Measurements from ENCODE around the gene TP53I3.
"Not testable (repeated sequence)": the region's sequence is repeated elsewhere in the genome, so short reads cannot be mapped to it uniquely, and the experiment has no call there.

TP53I3 gene

DNA sequence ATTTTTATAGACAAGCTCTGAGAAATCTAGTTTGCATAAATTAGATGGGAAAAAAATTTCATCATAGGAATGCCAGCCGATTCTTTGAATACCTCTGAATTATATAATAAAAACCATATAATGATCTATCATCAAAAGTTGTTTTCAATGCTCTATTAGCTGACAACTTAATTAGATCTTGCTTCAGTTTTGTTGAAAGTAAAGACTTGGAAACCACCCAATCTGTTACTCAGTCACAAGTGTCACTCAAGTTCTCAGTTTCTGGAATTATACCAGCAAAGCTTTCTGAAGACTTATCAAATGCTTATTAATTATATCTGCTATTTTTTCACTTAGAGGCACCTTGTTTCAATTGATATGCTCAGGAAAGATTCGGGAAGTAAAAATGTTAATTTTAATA lies 17.4 kb upstream of the TP53I3 start:
- no peak for DNase-seq

DNA sequence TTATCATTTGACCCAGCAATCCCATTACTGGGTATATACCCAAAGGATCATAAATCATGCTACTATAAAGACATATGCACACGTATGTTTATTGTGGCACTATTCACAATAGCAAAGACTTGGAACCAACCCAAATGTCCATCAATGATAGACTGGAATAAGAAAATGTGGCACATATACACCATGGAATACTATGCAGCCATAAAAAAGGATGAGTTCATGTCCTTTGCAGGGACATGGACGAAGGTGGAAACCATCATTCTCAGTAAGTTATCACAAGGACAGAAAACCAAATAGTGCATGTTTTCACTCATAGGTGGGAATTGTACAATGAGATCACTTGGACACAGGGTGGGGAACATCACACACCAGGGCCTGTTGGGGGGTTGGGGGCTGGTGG lies 16.1 kb upstream of the TP53I3 start:
- DNase-seq: not testable (repeated sequence)

DNA sequence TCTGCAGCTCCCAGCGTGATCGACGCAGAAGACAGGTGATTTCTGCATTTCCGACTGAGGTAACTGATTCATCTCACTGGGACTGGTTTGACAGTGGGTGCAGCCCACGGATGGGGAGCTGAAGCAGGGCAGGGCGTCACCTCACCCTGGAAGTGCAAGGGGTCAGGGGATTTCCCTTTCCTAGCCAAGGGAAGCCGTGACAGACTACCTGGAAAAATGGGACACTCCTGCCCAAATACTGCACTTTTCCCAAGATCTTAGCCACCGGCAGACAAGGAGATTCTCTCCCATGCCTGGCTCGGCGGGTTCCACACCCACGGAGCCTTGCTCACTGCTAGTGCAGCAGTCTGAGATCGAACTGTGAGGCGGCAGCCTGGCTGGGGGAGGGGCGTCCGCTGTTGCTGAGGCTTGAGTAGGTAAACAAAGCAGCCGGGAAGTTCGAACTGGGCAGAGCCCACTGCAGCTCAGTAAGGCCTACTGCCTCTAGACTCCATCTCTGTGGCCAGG lies 10.6 kb upstream of the TP53I3 start:
- not testable (repeated sequence) for DNase-seq

DNA sequence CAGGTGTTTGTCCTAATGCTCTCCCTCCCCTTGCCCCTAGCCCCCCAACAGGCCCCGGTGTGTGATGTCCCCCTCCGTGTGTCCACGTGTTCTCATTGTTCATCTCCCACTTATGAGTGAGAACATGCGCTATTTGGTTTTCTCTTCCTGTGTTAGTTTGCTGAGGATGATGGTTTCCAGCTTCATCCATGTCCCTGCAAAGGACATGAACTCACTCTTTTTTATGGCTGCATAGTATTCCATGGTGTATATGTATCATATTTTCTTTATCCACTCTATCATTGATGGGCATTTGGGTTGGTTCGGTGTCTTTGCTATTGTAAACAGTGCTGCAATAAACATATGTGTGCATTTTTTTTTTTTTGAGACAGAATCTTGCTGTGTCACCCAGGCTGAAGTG lies 8.6 kb upstream of the TP53I3 start:
- DNase-seq: not testable (repeated sequence)

DNA sequence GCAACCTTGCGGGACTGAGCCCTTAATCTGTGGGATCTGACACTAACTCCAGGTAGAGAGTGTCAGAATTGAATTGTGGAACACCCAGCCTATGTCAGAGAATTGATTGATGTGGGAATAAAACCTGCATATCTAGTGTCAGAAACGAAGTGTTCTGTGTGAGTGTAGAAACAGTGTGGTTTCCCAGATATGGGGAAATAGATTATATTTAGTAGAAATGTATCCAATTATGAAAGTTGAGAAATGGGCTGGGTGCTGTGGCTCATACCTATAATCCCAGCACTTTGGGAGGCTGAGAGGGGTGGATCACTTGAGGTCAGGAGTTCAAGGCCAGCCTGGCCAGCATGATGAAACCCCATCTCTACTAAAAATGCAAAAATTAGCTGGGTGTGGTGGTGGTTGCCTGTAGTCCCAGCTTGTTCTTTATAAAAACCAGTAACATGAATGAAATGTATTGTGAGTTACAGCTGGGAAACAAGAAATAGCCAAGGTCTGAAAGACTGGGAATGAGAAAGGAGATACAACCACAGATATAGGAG lies 4.3 kb upstream of the TP53I3 start:
- DNase-seq: no peak

DNA sequence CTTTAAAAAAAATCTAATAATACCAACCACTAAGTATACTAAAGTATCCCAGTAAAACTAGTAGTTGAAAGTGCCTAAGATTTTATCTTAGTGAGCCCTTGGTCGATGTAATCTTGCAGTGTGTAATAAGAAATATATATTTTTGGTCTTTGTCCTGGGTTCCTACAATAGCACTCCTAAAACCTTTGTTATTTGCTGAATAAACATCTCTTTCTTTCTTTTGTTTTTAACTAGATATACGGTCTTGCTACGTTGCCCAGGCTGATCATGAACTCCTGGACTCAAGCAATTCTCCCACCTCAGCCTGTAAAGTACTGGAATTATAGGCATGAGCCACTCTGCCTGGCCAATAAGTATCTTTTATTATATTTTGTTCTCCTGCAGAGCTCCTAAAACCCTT lies 2.4 kb upstream of the TP53I3 start:
- no peak for DNase-seq

DNA sequence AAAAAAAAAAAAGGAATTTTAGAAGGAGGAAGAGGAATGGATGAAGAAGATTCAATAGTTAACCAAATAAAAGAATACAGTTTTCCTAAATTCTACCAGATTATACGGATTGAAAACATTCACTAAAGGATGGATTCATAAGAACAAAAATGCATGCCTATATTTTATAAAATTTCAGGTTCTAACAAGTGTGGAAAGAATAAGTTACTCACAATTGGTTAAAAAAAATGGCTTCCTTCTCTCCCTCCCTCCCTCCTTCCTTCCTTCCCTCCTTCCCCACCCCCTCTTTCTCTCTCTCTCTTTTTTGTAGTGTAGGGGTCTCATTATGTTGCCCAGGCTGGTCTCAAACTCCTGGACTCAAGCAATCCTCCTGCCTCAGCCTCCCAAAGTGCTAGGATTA lies 1.6 kb upstream of the TP53I3 start:
- DNase-seq: no peak

DNA sequence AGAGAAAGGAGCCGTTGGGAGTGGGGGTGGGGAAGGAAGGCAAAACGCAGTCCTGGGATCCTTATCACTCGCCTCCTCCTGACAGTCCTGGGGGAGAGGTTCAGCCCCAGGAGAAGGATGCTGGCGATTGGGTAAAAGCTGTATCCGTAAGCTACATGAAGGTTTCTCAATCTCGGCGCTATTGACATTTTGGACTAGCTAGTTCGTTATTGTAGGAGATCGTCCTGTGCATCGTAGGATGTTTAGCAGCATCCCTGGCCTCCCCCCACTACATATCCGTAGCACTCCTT lies 511 bp upstream of the TP53I3 start:
- DNase-seq: no peak

DNA sequence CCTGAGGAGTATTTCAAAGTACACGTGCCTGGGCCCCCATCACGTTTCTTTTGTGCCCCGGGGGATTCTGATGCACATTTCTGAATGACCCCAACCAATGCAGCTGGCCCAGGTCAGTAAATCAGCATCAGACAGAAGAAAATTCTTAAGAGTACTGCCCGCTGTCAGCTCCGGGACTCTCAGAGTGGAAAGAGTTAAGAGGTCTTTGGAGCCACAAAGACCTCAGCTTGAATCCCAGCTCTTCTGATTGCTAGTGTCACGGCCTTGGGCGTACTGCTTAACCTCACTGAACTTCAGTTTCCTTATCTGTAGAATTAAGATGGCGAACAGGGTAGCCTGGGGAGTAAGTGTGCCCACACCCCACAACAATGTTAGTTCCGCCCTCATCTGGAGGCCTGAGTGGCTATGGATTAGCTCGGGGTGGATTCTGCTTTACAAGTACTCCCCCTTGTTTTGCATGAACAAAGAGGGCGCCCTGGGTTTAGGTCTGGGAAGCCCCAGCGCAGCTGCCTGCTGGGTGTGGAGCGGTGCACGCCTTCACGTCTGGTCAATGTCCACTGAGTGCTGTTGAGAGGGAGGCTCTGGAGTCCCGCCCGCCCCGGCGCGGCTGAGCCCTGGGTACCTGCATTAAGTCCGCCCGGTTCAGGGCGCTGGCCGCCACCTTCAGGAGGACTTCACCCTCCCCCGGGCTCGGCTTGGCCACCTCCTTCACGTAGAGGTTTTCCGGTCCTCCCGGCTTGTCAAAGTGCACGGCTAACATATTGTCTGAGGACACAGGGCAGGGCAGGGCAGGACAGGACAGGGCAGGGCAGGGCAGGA lies 858 bp downstream of the TP53I3 start:
- peak in 12 of 58 donors; percentile 14 to 78 (median 57) for DNase-seq

DNA sequence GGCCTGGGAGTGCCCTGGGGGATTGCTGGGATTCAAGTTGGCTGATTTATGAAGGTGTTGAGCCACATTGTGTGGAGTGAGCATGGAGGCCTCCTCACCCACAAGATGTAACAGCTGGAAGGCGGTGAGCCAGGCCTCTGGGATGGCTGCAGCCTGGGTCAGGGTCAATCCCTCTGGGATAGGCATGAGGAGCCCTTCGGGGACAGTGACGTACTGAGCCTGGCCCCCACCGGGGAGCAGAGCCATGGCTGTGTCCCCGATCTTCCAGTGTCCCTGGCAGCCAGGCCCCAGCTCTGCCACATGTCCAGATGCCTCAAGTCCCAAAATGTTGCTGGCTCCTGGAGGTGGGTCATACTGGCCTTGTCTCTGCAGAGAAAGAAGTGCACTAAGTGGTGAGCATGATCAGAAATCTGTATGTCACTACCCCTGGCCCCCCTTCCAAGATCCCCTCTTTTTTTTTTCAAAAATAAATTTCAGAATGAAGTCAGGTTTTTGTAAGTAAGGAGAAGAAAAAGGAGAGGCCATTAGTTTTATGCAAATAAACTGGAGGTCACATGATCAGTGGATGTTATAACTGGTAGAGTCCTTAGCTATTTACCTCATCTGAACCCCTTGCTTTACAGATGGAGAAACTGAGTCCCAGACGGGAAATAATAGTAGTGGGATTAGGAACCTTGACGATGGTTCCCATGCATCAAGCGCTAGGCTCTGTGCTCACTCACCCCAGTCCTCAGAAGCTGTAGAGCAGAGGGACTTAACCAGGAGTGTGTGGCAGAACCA lies 1.7 kb downstream of the TP53I3 start:
- DNase-seq: no peak

DNA sequence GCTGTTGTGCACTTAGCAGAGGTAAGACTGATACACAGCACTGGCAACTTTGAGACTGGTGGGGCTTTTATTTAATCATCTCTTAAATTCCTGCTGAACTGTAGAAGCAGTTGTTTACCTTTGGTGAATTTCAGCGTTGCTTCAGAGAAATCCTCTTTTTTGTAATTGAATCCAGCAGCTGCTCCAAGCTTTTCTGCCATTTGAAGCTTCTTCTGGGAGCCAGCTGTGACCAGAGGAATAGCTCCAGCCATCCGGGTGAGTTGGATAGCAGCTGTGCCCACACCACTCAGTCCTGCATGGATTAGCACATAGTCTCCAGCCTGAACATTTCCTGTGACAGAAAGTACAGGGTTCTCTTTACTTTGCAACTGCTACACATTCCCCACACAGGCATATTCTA lies 3.9 kb downstream of the TP53I3 start:
- no peak for DNase-seq

DNA sequence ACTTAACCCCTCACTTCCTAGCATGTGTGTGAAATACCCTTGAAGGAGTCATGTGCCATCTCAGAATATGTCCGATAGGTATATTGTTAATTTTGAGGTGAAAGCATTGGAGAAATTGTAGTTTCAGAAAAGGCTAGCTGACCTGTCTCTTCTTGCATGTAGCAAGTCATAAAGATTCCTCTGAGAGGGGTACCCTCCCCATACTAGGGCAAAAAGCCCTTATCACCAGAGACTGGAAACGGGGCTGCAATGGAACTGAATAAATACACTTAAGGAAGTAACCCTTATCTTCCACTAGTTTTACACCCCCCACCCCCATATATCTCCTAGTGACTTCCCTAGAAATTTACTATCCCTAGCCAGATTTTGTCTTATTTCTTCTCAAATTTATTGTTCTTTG lies 6.8 kb downstream of the TP53I3 start:
- no peak for DNase-seq

DNA sequence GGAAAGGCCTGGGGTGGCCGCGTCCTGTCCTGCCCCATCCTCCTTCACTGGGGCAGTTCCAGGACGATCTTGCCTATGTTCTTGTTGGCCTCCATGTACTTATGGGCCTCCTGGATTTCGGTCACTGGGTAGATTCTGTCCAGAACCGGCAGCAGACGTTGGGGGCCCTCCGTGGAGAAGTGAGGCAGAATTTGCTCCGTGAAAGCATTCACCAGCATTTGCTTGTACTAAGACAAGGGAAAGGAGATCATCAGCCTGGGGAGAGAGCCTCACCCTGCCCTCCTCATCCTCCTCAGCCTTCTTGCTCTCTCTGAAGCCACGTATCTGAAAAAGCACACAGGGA lies 7.1 kb downstream of the TP53I3 start:
- DNase-seq: peak in 12 of 58 donors; percentile 2 to 41 (median 26)

DNA sequence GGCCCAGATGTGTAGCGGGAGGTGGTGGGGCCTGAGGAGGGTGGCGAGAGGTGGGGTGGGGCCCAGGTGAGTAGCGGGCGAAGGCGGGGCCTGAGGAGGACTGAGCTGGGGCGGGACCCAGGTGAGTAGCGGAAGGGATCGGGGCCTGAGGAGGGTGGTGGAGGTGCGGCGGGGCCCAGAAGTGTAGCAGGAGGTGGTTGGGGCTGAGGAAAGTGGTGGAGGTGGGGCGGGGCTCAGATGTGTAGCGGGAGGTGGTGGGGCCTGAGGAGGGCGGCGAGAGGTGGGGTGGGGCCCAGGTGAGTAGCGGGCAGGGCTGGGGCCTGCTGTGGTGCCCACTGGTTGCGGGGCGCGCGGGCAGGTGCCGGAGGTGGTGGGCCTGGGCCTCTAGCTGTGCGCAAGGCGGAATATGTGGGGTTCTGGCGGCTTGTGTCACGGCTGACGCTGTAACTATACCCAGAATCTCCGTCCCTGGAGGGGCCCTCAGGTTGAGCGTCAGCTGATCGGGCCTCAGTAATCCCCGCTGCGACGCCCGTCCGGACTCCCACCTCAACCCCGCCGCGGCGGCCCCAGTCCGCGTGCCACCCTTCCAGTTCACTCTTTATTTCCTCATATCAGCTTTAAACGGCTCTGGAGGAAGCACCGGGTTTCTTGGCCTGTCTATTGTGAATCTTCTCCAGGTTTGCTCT lies 7.6 kb downstream of the TP53I3 start:
- DNase-seq: peak in 38 of 58 donors; percentile 7 to 75 (median 42)

DNA sequence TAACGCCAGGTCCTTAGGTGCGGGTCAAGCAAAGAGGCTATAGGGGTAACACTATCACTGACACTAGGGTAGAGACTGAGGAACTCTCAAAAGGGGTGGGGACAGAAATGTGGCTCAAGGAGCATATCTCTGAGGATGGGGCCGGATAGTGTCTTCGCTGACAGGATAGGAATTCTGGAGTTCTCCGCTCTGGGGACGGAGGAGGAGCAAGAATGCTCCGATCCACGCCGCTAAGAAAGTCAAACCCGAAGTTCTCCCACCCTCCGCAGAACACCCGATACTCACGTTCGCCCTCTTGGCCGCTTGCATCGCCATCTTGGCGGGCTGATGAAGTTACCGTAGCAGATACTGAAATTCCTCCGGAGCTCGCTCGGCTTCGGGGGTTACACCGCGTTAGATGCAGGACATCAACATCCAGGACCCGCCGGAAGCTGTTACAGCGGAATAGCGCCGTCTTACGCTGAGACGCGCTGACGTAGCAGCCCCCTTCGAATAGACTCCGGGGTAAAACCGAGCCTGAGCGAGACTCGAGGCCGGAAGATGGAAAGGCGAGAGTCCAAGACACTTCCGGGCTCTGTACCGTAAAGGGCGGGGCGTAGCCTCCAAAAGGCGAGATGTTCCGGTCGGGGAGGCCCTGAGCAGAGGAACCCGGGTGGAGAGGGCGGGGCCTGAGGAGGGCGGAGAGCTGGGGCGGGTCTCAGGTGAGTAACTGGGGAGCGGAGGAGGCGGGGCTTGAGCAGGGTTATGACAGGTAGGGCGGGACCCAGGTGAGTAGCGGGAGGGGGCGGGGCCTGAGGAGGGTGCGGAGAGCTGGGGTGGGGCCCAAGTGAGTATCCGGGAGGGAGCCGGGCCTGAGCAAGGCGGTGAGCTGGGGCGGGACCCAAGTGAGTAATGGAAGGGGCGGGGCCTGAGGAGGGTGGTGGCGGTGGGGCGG lies 8.5 kb downstream of the TP53I3 start, which contains the start of gene SF3B6:
Gene SF3B6 (minus strand): TSS at position 412 of the 934 bp plus-strand sequence. CDS start 97 bp downstream, at position 315.
- DNase-seq: peak; percentile 75 to 98 (median 95)

DNA sequence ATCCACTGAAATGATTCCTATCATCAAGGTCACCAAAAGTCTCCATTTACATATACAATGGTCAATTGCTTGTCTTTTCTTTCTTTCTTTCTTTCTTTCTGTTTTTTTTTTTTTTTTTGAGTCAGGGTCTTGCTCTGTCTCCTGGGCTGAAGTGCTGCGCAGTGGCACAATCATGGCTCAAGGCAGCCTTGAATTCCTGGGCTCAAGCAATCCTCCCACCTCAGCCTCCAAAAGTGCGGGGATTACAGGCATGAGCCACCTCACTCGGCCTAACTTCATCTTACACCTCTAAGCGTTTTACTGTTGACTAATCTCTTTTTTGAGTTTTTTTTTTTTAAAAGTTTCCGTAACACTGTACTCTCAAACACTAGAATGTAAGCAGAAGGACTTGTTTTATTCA lies 9.4 kb downstream of the TP53I3 start:
- DNase-seq: peak in 1 of 58 donors; percentile 5

DNA sequence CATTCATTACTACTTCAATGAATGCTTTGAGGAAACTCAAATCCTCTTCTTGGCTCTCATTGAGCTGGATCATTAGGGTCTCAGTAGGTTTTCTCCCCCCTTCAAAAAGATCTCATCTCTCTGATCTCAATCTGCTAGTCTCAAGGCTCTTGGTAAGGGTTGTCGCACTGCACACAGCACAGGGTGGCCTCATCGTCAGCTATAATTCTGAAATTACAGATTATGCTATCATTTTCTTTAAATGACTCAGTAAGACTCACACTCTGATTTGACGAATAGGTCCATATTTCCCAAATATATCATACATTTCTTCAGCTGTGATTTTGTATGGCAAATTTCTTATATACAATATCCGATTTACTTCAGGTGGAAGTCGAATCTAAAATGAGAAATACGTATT lies 10.8 kb downstream of the TP53I3 start:
- DNase-seq: no peak

DNA sequence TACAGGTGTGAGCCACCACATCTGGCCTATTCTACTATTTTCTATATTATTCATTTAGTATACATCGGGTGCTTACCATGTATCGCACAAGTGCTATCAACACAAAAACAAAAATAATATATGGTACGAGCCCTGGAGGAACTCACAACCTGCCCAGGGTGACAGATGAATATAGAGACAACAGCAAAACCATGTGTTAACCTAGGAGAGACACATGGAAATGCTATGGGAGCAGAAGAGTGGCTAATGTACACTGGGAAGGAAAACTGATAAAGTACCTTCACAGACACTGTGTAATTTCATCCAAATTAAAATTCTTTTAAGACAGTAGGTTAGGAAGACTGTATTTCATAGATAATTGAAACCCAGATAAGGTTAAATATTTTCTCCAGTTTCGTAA lies 12.4 kb downstream of the TP53I3 start:
- no peak for DNase-seq

DNA sequence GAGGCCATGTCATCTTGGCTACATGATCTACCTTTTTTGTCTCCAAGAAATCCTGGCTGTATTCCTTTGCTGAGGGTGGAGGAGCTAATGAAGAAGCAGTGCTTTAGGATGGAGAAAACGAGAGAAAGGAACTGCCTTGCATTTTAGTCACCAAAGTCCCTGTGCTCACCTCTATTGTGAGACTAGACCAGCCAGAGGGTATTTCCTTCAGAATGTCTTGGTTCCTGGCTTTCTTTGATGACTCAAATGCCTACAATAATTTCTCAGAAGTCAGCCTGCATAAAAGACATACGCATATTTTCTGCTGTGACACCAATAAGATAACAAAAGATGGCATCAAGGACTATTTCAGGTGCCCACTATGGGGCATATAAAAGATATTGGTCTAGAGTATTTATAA lies 19.3 kb downstream of the TP53I3 start:
- DNase-seq: no peak

DNA sequence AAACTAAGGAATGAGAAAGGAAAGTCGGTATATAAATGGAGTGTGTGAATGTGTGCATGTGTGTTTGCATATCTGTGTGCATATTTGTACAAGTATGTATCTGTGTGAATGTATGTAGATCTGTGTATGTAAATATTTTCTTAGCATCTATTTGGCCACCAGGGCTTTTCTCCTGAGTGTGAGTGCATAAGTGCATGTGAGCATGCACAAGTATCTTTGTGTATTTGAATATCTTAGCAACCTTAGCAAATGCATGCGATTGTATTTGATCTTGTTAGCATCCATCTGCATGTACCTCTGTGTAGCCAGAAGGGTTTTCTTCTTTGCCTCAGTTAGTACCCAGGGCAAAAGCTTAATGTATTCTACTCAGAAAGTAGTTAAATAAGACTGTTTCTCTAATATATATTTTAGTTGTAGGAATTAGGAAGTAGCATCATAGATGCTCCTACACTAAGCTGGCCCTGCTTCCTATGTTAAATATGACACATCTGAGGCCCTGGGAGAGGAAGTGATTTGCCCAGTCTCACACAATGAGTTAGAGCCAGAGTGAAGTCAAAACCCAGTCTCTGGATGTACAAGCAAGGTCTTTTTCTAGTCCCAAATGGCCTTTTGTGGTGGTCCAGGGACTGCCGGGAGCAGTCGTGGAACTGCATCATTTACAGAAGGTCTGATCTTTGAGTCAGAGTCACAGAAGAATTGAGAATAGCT lies 25.9 kb downstream of the TP53I3 start:
- no peak for DNase-seq
